UCSD-AML1 (cell line): ENCODE results near the gene GALT.
A peak's percentile ranks its signal among the peaks of the same experiment; 100 is the strongest.

Experiments
- DNase-seq: peaks from one replicate; lab custom pipeline; 2025; ENCODE audit not compliant: unreplicated experiment; lab: John Stamatoyannopoulos, UW

The GALT gene

GRCh38 chr9:34651876-34652601 is 5.6 kb downstream of the GALT start, which contains the start of gene IL11RA:
IL11RA (plus strand) TSS chr9:34652185; CDS start chr9:34655218, 3,033 bp downstream.
- DNase-seq: no peak

DNA sequence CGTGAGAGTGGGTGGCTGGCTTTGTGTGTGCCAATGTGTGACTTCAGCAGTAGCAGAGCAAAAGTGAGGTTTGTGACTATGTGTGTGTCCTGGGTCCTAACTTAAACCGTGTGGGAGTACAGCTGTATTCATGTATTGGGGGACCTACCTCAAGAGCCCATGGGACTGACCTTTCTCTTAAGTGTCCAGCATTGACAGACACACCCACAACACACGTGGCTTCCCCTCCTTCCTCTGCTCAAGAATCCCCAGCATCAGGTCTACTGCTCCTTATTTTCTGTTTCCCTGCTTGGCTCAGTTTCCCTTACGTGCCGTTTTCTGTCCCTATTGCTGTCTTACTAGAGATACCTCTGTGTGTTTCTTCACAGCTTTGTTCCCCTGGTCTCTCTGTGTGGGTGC is 6.1 kb downstream of the GALT start:
- no peak for DNase-seq

GRCh38 chr9:34653151-34654072 is 6.9 kb downstream of the GALT start:
- peak; percentile 27 for DNase-seq

DNA sequence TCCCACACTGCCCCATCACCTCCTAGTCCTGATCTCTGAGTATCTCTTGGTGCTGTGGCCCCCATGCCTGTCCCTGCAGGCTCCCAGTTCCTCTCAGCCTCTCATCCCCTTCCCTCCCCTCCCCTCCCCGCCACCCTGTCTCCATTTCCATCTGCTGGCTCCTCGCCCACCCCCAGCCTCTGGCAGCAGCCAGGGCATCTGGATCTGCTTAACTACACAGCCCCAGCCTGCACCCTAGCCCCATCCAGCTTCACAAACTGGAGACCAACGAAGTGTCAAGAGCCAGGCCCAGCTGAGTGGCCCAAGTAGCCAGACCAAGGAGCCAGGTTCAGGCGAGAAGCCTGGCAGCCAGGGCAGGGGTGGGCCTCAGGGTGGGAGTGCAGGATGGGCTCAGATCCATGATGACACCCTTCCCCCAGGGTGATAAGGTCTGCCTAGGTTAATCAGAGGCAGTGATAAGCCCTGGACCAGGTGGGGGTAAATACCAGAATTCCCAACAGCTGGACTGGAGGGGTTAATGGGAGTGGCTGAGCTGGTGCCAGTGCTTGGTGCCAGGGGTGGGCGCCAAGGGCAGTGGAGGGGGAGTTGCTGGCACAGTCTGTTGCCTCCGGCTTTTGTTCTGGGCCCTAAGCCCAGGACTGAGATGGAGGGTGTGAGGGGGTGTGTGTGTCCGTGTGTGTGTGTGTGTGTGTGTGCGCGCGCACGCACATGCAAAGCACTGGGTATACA is 8.0 kb downstream of the GALT start:
- no peak for DNase-seq

DNA sequence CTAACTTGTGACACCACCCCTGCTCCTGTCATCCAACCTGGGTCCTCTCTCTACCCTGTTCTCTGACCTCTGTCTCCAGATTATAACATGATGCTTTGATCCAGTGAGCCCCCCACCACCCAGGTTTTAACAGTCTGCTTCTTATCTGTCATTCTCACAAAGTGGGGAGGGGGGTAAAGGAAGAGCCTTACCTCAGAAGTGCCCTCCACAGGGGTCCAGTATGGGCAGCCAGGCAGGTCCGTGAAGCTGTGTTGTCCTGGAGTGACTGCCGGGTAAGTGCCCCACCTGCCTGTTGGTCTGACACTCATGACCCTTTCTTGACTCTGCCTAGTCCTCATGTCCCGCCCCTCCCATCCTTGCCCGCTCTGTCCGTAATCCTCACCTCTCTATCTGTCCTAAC is 8.9 kb downstream of the GALT start:
- DNase-seq: no peak

GRCh38 chr9:34656992-34657391 is 10.5 kb downstream of the GALT start:
- DNase-seq: no peak

GRCh38 chr9:34658461-34658860 is 12.0 kb downstream of the GALT start:
- no peak for DNase-seq

- no peak for DNase-seq
Measured at GRCh38 chr9:34659592-34660253, 13.2 kb downstream of the GALT start.

- no peak for DNase-seq
Measured at GRCh38 chr9:34662526-34663302, 16.2 kb downstream of the GALT start, which contains the start of gene CCL27. CCL27 (minus strand) TSS chr9:34662657; CDS start chr9:34662633, 24 bp downstream.

DNA sequence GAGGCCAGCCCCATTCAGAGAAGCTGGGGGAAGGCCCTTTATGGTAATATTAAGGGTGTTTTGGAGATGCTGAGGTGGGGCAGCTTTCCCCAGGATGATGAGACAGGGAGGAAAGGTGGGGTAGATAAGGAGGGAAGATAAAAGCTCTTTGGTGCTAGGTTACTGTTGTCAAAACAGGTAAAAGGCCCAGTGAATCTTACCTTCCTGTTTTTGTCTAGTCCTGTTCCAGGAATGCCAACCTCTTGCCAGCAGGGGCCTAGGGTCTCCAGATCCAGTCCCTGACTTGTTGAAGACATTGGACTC is 16.8 kb downstream of the GALT start:
- no peak for DNase-seq

DNA sequence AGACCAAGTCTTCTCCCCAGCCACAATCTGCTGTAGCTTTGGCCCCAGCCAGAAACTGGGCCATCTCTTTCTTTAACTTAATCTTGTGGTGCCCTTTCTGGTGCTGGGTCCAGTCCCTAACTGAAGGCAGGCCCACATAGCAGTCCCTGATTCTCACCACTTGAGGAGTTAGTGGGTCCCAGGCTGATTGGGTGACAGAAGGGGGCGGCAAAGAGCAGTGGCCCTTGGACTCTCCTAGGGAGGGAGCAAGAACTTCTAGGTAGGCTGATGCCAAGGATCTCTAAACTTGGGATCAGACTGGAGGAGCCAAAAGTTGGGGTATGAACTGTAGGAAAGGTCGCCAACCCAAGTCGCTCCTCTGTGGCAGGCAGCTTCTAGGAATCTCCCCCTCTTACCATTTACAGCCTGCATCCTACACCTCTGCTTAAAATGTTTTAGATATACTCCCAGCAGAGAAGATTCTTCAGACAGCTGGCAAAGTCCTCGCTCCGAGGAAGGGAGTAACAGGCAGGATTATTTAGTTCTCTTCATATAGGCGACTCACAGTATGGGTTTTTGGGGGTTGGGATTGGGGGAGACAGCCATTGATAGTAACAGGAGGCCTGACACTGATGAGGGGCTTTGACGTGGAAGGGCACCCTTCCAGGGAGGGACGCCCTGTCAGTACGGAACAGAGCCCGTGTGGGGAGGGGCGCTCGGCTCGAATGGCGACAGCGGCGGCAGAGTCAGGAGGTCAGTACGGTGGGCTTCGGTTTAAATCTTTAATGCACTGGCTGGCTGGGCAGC is 18.0 kb downstream of the GALT start:
- DNase-seq: peak; percentile 77

- DNase-seq: no peak
Measured at GRCh38 chr9:34665067-34665380, 18.5 kb downstream of the GALT start.

- DNase-seq: peak; percentile 81
Measured at GRCh38 chr9:34665381-34666250, 19.1 kb downstream of the GALT start.

DNA sequence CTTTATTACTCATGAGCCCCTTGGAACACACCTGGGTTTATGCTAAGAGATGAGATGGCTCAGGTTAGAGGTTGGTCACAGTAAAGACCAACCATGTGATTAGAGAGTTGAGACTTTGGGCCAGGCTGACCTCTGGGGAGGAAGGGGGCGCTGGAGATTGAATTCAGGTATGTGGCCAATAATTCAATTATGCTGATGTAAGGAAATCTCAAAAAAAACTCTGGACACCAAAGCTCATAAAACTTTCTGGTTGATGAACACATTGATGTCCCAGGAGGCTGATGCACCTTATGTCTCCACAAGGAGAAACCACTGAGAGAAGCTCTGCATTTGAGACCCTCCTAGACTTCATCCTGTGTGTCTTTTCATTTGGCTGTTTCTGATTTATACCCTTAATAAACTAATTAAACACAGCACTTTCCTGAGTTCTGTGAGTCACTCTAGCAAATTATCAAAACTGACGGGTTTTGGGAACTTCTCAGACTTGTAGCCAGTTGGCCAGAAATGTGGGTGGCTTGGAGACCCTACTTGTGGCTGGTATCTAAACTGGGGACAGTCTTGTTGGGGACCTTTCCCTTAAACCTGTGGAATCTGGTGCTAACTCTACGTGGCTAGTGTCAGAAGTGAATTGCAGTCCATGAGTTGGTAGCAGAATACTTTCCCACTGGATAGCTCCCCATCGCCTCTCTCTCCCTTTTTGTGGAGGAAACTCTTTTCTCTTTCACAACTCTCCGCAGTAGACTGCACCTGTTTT is 23.5 kb downstream of the GALT start:
- no peak for DNase-seq

DNA sequence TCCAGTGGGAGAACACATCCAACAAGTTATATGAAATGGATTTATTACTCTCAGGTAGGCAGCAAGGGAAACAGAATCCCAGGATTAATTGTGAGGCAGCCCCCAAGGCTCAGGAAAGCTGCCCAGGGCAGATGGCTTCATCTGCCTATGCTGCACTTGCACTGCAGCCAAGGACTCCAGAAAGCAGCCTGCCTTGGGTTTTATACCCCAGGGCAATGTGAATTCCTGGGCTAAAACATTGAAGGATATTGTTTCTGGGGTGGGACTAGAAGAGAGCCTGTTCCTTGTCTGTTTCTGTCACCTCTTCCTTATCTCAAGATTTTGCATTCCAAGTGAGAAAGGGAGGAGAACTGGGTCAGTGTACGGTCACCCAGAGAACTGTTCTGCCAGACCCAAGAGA is 24.8 kb downstream of the GALT start:
- DNase-seq: no peak

DNA sequence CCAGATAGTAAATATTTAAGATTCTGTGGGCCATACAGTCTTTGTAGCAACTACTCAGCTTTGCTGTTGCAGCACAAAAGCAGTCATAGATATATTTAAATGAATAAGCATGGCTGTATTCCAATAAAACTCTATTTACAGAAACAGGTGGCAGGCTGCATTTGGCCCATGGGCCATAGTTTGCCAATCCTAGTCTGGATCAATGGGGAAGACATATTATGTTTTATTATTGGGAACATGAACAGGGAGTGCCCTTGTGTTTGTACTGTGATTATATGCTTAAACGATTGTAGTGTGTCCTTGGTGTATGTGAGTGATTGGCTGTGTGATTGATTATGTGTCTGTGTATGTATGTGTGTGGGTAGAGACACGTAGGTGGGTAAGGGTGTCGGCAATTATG is 28.0 kb downstream of the GALT start:
- DNase-seq: no peak

DNA sequence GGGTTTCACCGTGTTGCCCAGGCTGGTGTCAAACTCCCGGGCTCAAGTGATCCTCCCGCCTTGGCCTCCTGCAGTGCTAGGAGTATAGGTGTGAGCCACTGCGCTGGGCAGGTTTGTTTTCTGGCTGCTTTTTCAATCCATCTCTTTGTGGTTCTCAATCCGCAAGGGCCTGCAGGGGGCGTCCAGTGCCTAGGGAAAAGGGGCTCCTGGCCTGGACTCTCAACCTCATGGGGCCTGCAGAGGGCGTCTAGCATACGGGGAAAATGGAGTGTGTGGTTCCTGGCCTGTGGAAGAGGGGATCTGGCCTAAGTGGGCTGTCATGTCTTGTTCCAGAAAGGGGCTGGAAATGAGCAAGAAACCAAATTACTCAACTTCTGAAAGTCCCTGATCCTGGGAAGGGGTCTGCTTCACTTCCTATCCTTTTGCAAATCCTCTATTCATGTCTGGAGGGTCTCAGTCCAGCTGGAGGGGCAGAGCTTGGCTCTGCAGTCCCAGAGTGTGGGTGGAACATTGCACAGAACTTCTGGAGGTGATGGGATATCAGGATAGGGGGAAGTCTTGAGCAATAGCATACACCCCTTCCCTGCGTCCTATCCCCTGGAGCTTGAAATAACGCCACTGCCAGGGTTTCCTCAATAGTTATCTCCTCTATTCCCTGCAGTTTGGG is 28.7 kb downstream of the GALT start:
- DNase-seq: peak; percentile 83
